HepG2 (cell line): Measurements from ENCODE around the gene PDSS2. TPM values are rescaled to one million over a fixed set of nuclear protein-coding genes. Genes with fewer than 3 reads are reported as not detected.

Source experiments
- AKAP8 ChIP-seq: sonication (generic); formaldehyde crosslinking; IDR thresholded peaks from 2 replicates; pipeline ENCODE4 v1.5.1; 2020; ENCODE audit warnings: mild to moderate bottlenecking, missing genetic modification reagents
- AKNA ChIP-seq: sonication (generic); formaldehyde crosslinking; IDR thresholded peaks from 2 replicates; pipeline ENCODE4 v1.4.0; 2020; ENCODE audit warnings: missing genetic modification reagents, borderline replicate concordance
- ATF7-NPFF ChIP-seq: sonication (generic); formaldehyde crosslinking; IDR thresholded peaks from 2 replicates; pipeline ENCODE4 v1.8.1; 2023; ENCODE audit warnings: mild to moderate bottlenecking, low read depth, missing genetic modification reagents, moderate library complexity
- FOXA1 ChIP-seq, 2 experiments: fragments of 450-650 bp in 1 of 2; sonication (generic) in 1 of 2; formaldehyde crosslinking in 1 of 2; IDR thresholded peaks; 2 replicates each; pipeline versions ENCODE4 v1.4.0 to v1.6.1; 2016 to 2020; ENCODE audit warnings: missing genetic modification reagents in 1 of 2
- FOXP1 ChIP-seq, 2 experiments: fragments of 450-650 bp in 1 of 2; IDR thresholded peaks; 2 replicates each; pipeline ENCODE4 v1.6.1; 2017 to 2018; ENCODE audit warnings: antibody characterized with exemption in 1 of 2
- KDM2A ChIP-seq: sonication (generic); formaldehyde crosslinking; IDR thresholded peaks from 2 replicates; pipeline ENCODE4 v1.4.0; 2020; ENCODE audit warnings: low read depth, missing genetic modification reagents, borderline replicate concordance
- MAX ChIP-seq: IDR thresholded peaks from 2 replicates; pipeline ENCODE4 v1.6.1; 2012; ENCODE audit warnings: inconsistent platforms
- NFRKB ChIP-seq: fragments of 450-650 bp; IDR thresholded peaks from 2 replicates; pipeline ENCODE4 v1.6.1; 2017
- RXRA ChIP-seq: sonication (generic); formaldehyde crosslinking; IDR thresholded peaks from 2 replicates; pipeline ENCODE4 v1.5.1; 2020; ENCODE audit warnings: missing genetic modification reagents
- TBP ChIP-seq: sonication (generic); formaldehyde crosslinking; IDR thresholded peaks from 2 replicates; pipeline ENCODE4 v1.5.0; 2020; ENCODE audit warnings: missing genetic modification reagents
- ZNF484 ChIP-seq: sonication (generic); formaldehyde crosslinking; IDR thresholded peaks from 2 replicates; pipeline ENCODE4 v1.5.1; 2020; ENCODE audit warnings: mild to moderate bottlenecking, low read depth, missing genetic modification reagents, borderline replicate concordance
- ZNF597 ChIP-seq: sonication (generic); formaldehyde crosslinking; IDR thresholded peaks from 2 replicates; pipeline ENCODE4 v1.5.0; 2020; ENCODE audit warnings: missing genetic modification reagents
- polyA plus RNA-seq, 8 experiments: library from polyadenylated mRNA; depleted of rRNA in 3 of 8; stranded (reverse) in 7 of 8; unstranded in 1 of 8; fragments of >200 nt; fragmentation: Illumina TruSeq in 4 of 8; extraction: Trizol in 4 of 8; gene quantifications; 2 replicates each; pipeline versions ENCODE4 v1.2.1 to v1.2.3, GENCODE V29; 2011 to 2016; ENCODE audit warnings: low read depth in 4 of 8, missing spikeins in 1 of 8, mixed read lengths in 1 of 8; ENCODE audit not compliant: insufficient read depth in 1 of 8
- total RNA-seq, 5 experiments: library from RNA; depleted of rRNA; stranded (reverse); fragments of >200 nt; fragmentation: Illumina TruSeq; extraction: Trizol; gene quantifications; 2 replicates each; pipeline ENCODE4 v1.2.3, GENCODE V29; 2016; ENCODE audit warnings: low read depth in 1 of 5
- TF ChIP-seq, protein P1 (sequence below): sonication (generic); formaldehyde crosslinking; IDR thresholded peaks from 2 replicates; pipeline ENCODE4 v1.9.0; 2021; ENCODE audit warnings: missing genetic modification reagents, borderline replicate concordance
- TF ChIP-seq, protein P2 (sequence below): sonication (generic); formaldehyde crosslinking; IDR thresholded peaks from 2 replicates; pipeline ENCODE4 v1.4.0; 2020; ENCODE audit warnings: missing genetic modification reagents, borderline replicate concordance
- TF ChIP-seq, protein P3 (sequence below): sonication (generic); formaldehyde crosslinking; IDR thresholded peaks from 2 replicates; pipeline ENCODE4 v1.5.1; 2020; ENCODE audit warnings: mild to moderate bottlenecking, missing genetic modification reagents, moderate library complexity

The PDSS2 gene
- total and polyA plus RNA-seq, 2 of the 13 experiments (the other 11 are each of a cell fraction or from before 2014, with no cell fraction given) = 16.2 to 17.0 TPM

DNA sequence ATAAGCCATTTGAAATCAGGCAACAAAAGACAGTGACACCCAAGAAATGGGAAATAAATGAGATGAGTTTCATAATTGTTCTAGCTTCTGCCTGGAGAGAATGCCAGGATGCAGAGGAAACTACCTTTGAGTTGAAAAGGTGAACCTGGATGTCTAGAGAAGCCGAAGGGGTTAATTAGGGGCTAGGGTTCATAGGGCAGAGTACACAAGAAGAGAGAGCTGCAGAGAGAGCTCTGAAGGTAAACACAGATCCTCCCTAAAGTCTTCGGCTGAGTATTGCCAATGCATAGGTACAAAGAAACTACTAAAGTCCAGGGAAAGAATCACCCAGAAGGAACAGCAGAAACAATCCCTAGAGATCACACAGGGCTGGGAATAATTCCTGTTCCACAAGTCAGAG lies 224.4 kb downstream of the PDSS2 start (continued):
- no peak for TF ChIP-seq KDM2A (CRISPR knock-in tag)
- no peak for TF ChIP-seq ZNF484 (CRISPR knock-in tag)
- TF ChIP-seq FOXA1 (IDR thresholded peaks at IDR 0.05) = no peak
- TF ChIP-seq FOXA1 (CRISPR knock-in tag; IDR thresholded peaks at IDR 0.05) = peak; percentile 67
- TF ChIP-seq FOXP1 (IDR thresholded peaks at IDR 0.05) = no peak
- TF ChIP-seq FOXP1 (CRISPR knock-in tag; IDR thresholded peaks at IDR 0.05) = peak; percentile 40; the same call in 1 of the 2 replicates
- no peak for TF ChIP-seq NFRKB
- TF ChIP-seq, protein P1, sequence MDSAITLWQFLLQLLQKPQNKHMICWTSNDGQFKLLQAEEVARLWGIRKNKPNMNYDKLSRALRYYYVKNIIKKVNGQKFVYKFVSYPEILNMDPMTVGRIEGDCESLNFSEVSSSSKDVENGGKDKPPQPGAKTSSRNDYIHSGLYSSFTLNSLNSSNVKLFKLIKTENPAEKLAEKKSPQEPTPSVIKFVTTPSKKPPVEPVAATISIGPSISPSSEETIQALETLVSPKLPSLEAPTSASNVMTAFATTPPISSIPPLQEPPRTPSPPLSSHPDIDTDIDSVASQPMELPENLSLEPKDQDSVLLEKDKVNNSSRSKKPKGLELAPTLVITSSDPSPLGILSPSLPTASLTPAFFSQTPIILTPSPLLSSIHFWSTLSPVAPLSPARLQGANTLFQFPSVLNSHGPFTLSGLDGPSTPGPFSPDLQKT (CRISPR knock-in tag) = no peak
- TF ChIP-seq, protein P2, sequence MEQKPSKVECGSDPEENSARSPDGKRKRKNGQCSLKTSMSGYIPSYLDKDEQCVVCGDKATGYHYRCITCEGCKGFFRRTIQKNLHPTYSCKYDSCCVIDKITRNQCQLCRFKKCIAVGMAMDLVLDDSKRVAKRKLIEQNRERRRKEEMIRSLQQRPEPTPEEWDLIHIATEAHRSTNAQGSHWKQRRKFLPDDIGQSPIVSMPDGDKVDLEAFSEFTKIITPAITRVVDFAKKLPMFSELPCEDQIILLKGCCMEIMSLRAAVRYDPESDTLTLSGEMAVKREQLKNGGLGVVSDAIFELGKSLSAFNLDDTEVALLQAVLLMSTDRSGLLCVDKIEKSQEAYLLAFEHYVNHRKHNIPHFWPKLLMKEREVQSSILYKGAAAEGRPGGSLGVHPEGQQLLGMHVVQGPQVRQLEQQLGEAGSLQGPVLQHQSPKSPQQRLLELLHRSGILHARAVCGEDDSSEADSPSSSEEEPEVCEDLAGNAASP (CRISPR knock-in tag) = peak; percentile 30; the same call in 1 of the 2 replicates
- TF ChIP-seq RXRA (CRISPR knock-in tag) = no peak; the same call in 1 of the 2 replicates
- TF ChIP-seq TBP (CRISPR knock-in tag) = no peak
- TF ChIP-seq MAX = no peak
- no peak for TF ChIP-seq AKNA (CRISPR knock-in tag)
- no peak for TF ChIP-seq AKAP8 (CRISPR knock-in tag)
- no peak for TF ChIP-seq ZNF597 (CRISPR knock-in tag)
- TF ChIP-seq, protein P3, sequence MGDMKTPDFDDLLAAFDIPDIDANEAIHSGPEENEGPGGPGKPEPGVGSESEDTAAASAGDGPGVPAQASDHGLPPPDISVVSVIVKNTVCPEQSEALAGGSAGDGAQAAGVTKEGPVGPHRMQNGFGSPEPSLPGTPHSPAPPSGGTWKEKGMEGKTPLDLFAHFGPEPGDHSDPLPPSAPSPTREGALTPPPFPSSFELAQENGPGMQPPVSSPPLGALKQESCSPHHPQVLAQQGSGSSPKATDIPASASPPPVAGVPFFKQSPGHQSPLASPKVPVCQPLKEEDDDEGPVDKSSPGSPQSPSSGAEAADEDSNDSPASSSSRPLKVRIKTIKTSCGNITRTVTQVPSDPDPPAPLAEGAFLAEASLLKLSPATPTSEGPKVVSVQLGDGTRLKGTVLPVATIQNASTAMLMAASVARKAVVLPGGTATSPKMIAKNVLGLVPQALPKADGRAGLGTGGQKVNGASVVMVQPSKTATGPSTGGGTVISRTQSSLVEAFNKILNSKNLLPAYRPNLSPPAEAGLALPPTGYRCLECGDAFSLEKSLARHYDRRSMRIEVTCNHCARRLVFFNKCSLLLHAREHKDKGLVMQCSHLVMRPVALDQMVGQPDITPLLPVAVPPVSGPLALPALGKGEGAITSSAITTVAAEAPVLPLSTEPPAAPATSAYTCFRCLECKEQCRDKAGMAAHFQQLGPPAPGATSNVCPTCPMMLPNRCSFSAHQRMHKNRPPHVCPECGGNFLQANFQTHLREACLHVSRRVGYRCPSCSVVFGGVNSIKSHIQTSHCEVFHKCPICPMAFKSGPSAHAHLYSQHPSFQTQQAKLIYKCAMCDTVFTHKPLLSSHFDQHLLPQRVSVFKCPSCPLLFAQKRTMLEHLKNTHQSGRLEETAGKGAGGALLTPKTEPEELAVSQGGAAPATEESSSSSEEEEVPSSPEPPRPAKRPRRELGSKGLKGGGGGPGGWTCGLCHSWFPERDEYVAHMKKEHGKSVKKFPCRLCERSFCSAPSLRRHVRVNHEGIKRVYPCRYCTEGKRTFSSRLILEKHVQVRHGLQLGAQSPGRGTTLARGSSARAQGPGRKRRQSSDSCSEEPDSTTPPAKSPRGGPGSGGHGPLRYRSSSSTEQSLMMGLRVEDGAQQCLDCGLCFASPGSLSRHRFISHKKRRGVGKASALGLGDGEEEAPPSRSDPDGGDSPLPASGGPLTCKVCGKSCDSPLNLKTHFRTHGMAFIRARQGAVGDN (CRISPR knock-in tag) = no peak
- TF ChIP-seq ATF7-NPFF (CRISPR knock-in tag) = no peak
